Spleen (tissue), 7 donors: ENCODE measurements around the gene FAM20C.

ENCODE experiments used
- CTCF ChIP-seq, 11 experiments: fragments of 200-600 bp in 7 of 11; fragments of 450-650 bp in 4 of 11; sonication (generic) in 4 of 11; IDR thresholded peaks in 8 of 11; conservative IDR thresholded peaks in 3 of 11; 1 replicate in 7 of 11; 2 replicates in 4 of 11; pipeline versions ENCODE4 v1.4.0 to v1.8.0; 2016 to 2021; ENCODE audit warnings: antibody characterized with exemption in 11 of 11, inconsistent platforms in 4 of 11, mild to moderate bottlenecking in 1 of 11
- POLR2AphosphoS5 ChIP-seq, 3 donors: sonication (generic); formaldehyde crosslinking; IDR thresholded peaks; one replicate each; pipeline ENCODE4 v1.5.1; 2017; ENCODE audit warnings: antibody characterized with exemption in 3 of 3
- donor health status: DM: no; HTN: no; CAD: no; lungs with moderate emphysema.
- donor health status: DM: no; HTN: no; CAD: no.
- donor health status: DM: no; HTN: no; CAD: no.

GRCh38 chr7:256461-256940, 64.1 kb downstream of the FAM20C start:
- TF ChIP-seq CTCF (IDR thresholded peaks at IDR 0.05 in 8 of 11, conservative IDR thresholded peaks at IDR 0.05 in 3 of 11) = no peak
- TF ChIP-seq POLR2AphosphoS5 (IDR thresholded peaks at IDR 0.05) = no peak
